ENCODE results near the gene PLEKHH3.

PLEKHH3 gene

GRCh38 chr17:42698736-42699414 is 22.1 kb upstream of the PLEKHH3 start:
- Histone ChIP-seq H2AFZ (ENCODE audit: low read depth, low read length) (no peak overlapping the region), H3K4me2 (ENCODE audit: low read length) (no peak overlapping the region), H4K20me1 (ENCODE audit: insufficient read depth, low read length) (no peaks in the 10 kb centered on the region), H3K9me3 (ENCODE audit: insufficient read depth, low read length) (no peaks in the 10 kb centered on the region), H3K4me3 (ENCODE audit: low read length) (no peak overlapping the region), H3K36me3 (replicated peaks; ENCODE audit: low read depth, low read length) (peaks cover 59% of the 10 kb centered on the region), H3K79me2 (ENCODE audit: low read length) (no peaks in the 10 kb centered on the region), H3K9ac (ENCODE audit: low read length) (no peak overlapping the region), H3K27ac (ENCODE audit: low read length) (no peak overlapping the region), H3K4me1 (ENCODE audit: low read length) (peaks cover 30% of the 10 kb centered on the region), H3K27me3 (ENCODE audit: low read depth, low read length) (no peaks in the 10 kb centered on the region)
- TF ChIP-seq EZH2phosphoT487 (IDR thresholded peaks at IDR 0.05; ENCODE audit: low read depth) (no peak), CTCF (IDR thresholded peaks at IDR 0.05; ENCODE audit: low read depth, low read length) (no peak)

- H3K36me3 ChIP-seq (replicated peaks; ENCODE audit: low read depth, low read length): peaks cover 59% of the 10 kb centered on the region
- no peaks in the 10 kb centered on the region for H3K79me2 ChIP-seq (ENCODE audit: low read length)
- no peak overlapping the region for H3K9ac ChIP-seq (ENCODE audit: low read length)
- no peak overlapping the region for H2AFZ ChIP-seq (ENCODE audit: low read depth, low read length)
- H3K9me3 ChIP-seq (ENCODE audit: insufficient read depth, low read length): no peaks in the 10 kb centered on the region
- no peak overlapping the region for H3K4me3 ChIP-seq (ENCODE audit: low read length)
- H3K27me3 ChIP-seq (ENCODE audit: low read depth, low read length): no peaks in the 10 kb centered on the region
- H3K4me1 ChIP-seq (ENCODE audit: low read length): peaks cover 14% of the 10 kb centered on the region
- H3K4me2 ChIP-seq (ENCODE audit: low read length): no peak overlapping the region
- no peak for TF ChIP-seq CTCF (IDR thresholded peaks at IDR 0.05; ENCODE audit: low read depth, low read length)
- H4K20me1 ChIP-seq (ENCODE audit: insufficient read depth, low read length): no peaks in the 10 kb centered on the region
- H3K27ac ChIP-seq (ENCODE audit: low read length): no peak overlapping the region
These were observed 20.5 kb upstream of the PLEKHH3 start for GRCh38 chr17:42697108-42697811.

- Histone ChIP-seq H2AFZ (ENCODE audit: low read depth, low read length) (no peak overlapping the region), H3K9me3 (ENCODE audit: insufficient read depth, low read length) (no peaks in the 10 kb centered on the region), H3K79me2 (ENCODE audit: low read length) (no peaks in the 10 kb centered on the region), H3K27me3 (ENCODE audit: low read depth, low read length) (no peaks in the 10 kb centered on the region), H3K4me3 (ENCODE audit: low read length) (no peak overlapping the region), H3K4me1 (ENCODE audit: low read length) (no peaks in the 10 kb centered on the region), H3K27ac (ENCODE audit: low read length) (no peak overlapping the region), H3K9ac (ENCODE audit: low read length) (no peak overlapping the region), H4K20me1 (ENCODE audit: insufficient read depth, low read length) (no peaks in the 10 kb centered on the region), H3K4me2 (ENCODE audit: low read length) (no peak overlapping the region), H3K36me3 (replicated peaks; ENCODE audit: low read depth, low read length) (peaks cover 50% of the 10 kb centered on the region)
- TF ChIP-seq CTCF (IDR thresholded peaks at IDR 0.05; ENCODE audit: low read depth, low read length) (no peak), EZH2phosphoT487 (IDR thresholded peaks at IDR 0.05; ENCODE audit: low read depth) (no peak)
These were observed 18.7 kb upstream of the PLEKHH3 start for GRCh38 chr17:42695500-42695899.

GRCh38 chr17:42694524-42694923 is 17.7 kb upstream of the PLEKHH3 start:
- Histone ChIP-seq H2AFZ (ENCODE audit: low read depth, low read length) (no peak overlapping the region), H3K79me2 (ENCODE audit: low read length) (no peaks in the 10 kb centered on the region), H3K27me3 (ENCODE audit: low read depth, low read length) (no peaks in the 10 kb centered on the region), H3K9me3 (ENCODE audit: insufficient read depth, low read length) (no peaks in the 10 kb centered on the region), H3K27ac (ENCODE audit: low read length) (no peak overlapping the region), H3K4me1 (ENCODE audit: low read length) (no peaks in the 10 kb centered on the region), H3K36me3 (replicated peaks; ENCODE audit: low read depth, low read length) (peaks cover 49% of the 10 kb centered on the region), H4K20me1 (ENCODE audit: insufficient read depth, low read length) (no peaks in the 10 kb centered on the region), H3K9ac (ENCODE audit: low read length) (no peak overlapping the region), H3K4me3 (ENCODE audit: low read length) (no peak overlapping the region), H3K4me2 (ENCODE audit: low read length) (no peak overlapping the region)
- TF ChIP-seq CTCF (IDR thresholded peaks at IDR 0.05; ENCODE audit: low read depth, low read length) (no peak), EZH2phosphoT487 (IDR thresholded peaks at IDR 0.05; ENCODE audit: low read depth) (no peak)
